A673 (cell line): ENCODE measurements around the gene SLCO2A1. TPM values are rescaled to one million over a fixed set of nuclear protein-coding genes. Genes with fewer than 3 reads are reported as not detected.

Experiments
- BruUV-seq: library from RNA; stranded (reverse); fragments of 400-500 nt; replicated peaks from 2 replicates; lab custom pipeline; 2021; lab: Mats Ljungman, UMichigan
- CTCF ChIA-PET: fragments of 300-600 bp; sonication (Branson Sonifier 250); formaldehyde crosslinking; loops from one replicate; lab custom pipeline; 2022; ENCODE audit warnings: antibody characterized with exemption; lab: Charles Lee
- POLR2A ChIA-PET: fragments of 300-600 bp; sonication (Branson Sonifier 250); formaldehyde crosslinking; loops from one replicate; lab custom pipeline; 2022; ENCODE audit warnings: antibody characterized with exemption; ENCODE audit not compliant: low non-redundant PET; lab: Charles Lee
- DNase-seq: peaks from one replicate; pipeline ENCODE4 v3.0.0-alpha.2; 2015; ENCODE audit warnings: low spot score
- H3K27ac ChIP-seq: fragments of 200-600 bp; sonication (generic); 2 replicates; pipeline ENCODE4 v1.5.1; 2016; ENCODE audit warnings: mixed run types, low read depth, mild to moderate bottlenecking, mixed read lengths, antibody characterized with exemption, low read length; ENCODE audit not compliant: poor library complexity, severe bottlenecking
- H3K27me3 ChIP-seq: fragments of 200-600 bp; sonication (generic); replicated peaks from 2 replicates; pipeline ENCODE4 v1.6.1; 2017; ENCODE audit warnings: mixed run types, low read depth, mild to moderate bottlenecking, mixed read lengths, antibody characterized with exemption, low read length; ENCODE audit not compliant: insufficient read depth, poor library complexity
- H3K36me3 ChIP-seq: fragments of 200-600 bp; sonication (generic); 2 replicates; pipeline ENCODE4 v1.6.1; 2016; ENCODE audit warnings: mixed run types, mild to moderate bottlenecking, mixed read lengths, antibody characterized with exemption, low read length; ENCODE audit not compliant: insufficient read depth, poor library complexity, severe bottlenecking
- H3K4me1 ChIP-seq: fragments of 200-600 bp; sonication (generic); 2 replicates; pipeline ENCODE4 v1.6.1; 2017; ENCODE audit warnings: mixed run types, mild to moderate bottlenecking, mixed read lengths, antibody characterized with exemption, low read length; ENCODE audit not compliant: insufficient read depth, poor library complexity, severe bottlenecking
- H3K4me3 ChIP-seq: fragments of 200-600 bp; sonication (generic); 2 replicates; pipeline ENCODE4 v1.5.1; 2016; ENCODE audit warnings: low read depth, mixed run types, mild to moderate bottlenecking, mixed read lengths, low read length; ENCODE audit not compliant: poor library complexity, severe bottlenecking
- H3K9me3 ChIP-seq: fragments of 200-600 bp; sonication (generic); 2 replicates; pipeline ENCODE4 v1.6.1; 2016; ENCODE audit warnings: mixed run types, low read depth, mild to moderate bottlenecking, mixed read lengths, antibody characterized with exemption, low read length; ENCODE audit not compliant: poor library complexity, severe bottlenecking
- CTCF ChIP-seq: fragments of 300-800, 200-600 bp; sonication (generic); conservative IDR thresholded peaks from 2 replicates; pipeline ENCODE4 v1.5.1; 2017; ENCODE audit warnings: low read depth, mild to moderate bottlenecking, antibody characterized with exemption, low read length, moderate library complexity, mixed read lengths
- EZH2 ChIP-seq: fragments of 200-600 bp; sonication (generic); IDR thresholded peaks from 2 replicates; pipeline ENCODE4 v1.6.1; 2017; ENCODE audit warnings: borderline replicate concordance, low read depth, mild to moderate bottlenecking, mixed read lengths, antibody characterized with exemption, low read length; ENCODE audit not compliant: poor library complexity, severe bottlenecking
- intact Hi-C: fragments of 100-400 bp; cut with micrococcal nuclease; formaldehyde crosslinking; loops from one replicate; pipeline ENCODE4 v1.10.0; 2022; ENCODE audit not compliant: unreplicated experiment
- total RNA-seq: library from RNA; stranded (reverse); gene quantifications from 2 replicates; pipeline ENCODE4 v1.2.3, GENCODE V29; 2021

Gene SLCO2A1
- total RNA-seq, 1 experiment from 2014 or later = not detected

GRCh38 chr3:133940536-133940935, 89.2 kb downstream of the SLCO2A1 start:
- Histone ChIP-seq H3K4me1 (no peaks in the 10 kb centered on the region), H3K27me3 (no peaks in the 10 kb centered on the region), H3K4me3 (no peak overlapping the region), H3K36me3 (no peaks in the 10 kb centered on the region), H3K27ac (no peak overlapping the region), H3K9me3 (no peaks in the 10 kb centered on the region)
- POLR2A ChIA-PET = no interaction called here
- no peak for TF ChIP-seq CTCF
- no peak for TF ChIP-seq EZH2
- intact Hi-C loops = no loop called here
- BruUV-seq = no TSS peak
- CTCF ChIA-PET = interaction anchor here (1.0 kb wide), 1 partner anchor 24 kb away, joined by 3 read pairs; no protein-coding TSS in a partner anchor
- DNase-seq = no peak

GRCh38 chr3:133939463-133939835, 90.3 kb downstream of the SLCO2A1 start:
- POLR2A ChIA-PET = no interaction called here

DNA sequence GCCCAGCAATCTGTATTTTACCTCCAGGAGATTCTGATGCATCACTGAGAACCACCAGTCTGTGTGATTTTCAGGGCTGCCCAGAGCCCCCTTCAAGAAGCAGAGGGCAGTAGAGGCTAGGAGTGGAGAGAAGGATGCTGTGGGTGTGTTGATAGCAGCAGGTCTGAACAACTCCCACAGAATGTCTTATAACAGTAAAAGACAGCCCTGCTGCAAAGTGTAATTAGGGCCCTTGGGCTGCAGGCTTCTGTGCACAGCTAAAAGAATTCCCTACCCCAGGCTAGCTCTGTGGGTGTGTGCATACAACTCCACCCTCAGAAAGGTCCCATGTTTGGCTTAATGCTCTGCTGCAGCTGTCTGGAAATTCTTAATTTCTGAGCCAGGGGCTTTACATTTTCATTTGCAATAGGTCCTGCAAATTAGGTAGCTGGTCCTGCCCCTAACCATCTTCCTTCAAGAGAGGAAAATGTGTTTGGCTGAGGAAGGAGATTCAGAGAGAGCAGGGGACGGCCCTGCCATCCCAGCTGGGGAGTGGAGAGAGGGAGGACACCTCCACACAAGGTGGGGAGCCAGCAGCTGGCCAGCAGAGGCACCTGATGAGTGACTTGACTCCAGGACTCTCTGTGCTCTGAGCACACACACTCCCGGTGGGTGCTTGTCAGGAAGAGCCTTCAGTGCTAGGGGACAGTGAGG, 90.8 kb downstream of the SLCO2A1 start:
- Histone ChIP-seq H3K27me3 (no peaks in the 10 kb centered on the region), H3K27ac (no peak overlapping the region), H3K36me3 (no peaks in the 10 kb centered on the region), H3K9me3 (no peaks in the 10 kb centered on the region), H3K4me3 (no peak overlapping the region), H3K4me1 (no peaks in the 10 kb centered on the region)
- DNase-seq = no peak
- no peak for TF ChIP-seq CTCF
- no peak for TF ChIP-seq EZH2
- CTCF ChIA-PET = no interaction called here
- POLR2A ChIA-PET = no interaction called here
- BruUV-seq = no TSS peak
- intact Hi-C loops = no loop called here

More at GRCh38 chr3:133939463-133939835, 90.3 kb downstream of the SLCO2A1 start:
- no peaks in the 10 kb centered on the region for H3K27me3 ChIP-seq
- no peaks in the 10 kb centered on the region for H3K4me1 ChIP-seq
- H3K36me3 ChIP-seq = no peaks in the 10 kb centered on the region
- H3K9me3 ChIP-seq = no peaks in the 10 kb centered on the region
- intact Hi-C loops = no loop called here
- H3K27ac ChIP-seq = no peak overlapping the region
- BruUV-seq = no TSS peak
- H3K4me3 ChIP-seq = no peak overlapping the region
- CTCF ChIA-PET = no interaction called here
- TF ChIP-seq EZH2 (no peak), CTCF (no peak)
- DNase-seq = no peak
